Measurements from ENCODE around the gene ZC3H15. TPM values are rescaled to one million over a fixed set of nuclear protein-coding genes. Genes with fewer than 3 reads are reported as not detected.
A peak's percentile ranks its signal among the peaks of the same experiment; 100 is the strongest.
"Not testable (repeated sequence)": the region's sequence is repeated elsewhere in the genome, so short reads cannot be mapped to it uniquely, and the experiment has no call there.

ZC3H15 gene
- total RNA-seq, 1 experiment from 2014 or later = 60.9 TPM

- TF ChIP-seq, protein P1, sequence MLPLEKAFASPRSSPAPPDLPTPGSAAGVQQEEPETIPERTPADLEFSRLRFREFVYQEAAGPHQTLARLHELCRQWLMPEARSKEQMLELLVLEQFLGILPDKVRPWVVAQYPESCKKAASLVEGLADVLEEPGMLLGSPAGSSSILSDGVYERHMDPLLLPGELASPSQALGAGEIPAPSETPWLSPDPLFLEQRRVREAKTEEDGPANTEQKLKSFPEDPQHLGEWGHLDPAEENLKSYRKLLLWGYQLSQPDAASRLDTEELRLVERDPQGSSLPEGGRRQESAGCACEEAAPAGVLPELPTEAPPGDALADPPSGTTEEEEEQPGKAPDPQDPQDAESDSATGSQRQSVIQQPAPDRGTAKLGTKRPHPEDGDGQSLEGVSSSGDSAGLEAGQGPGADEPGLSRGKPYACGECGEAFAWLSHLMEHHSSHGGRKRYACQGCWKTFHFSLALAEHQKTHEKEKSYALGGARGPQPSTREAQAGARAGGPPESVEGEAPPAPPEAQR (CRISPR knock-in tag; IDR thresholded peaks at IDR 0.05) = no peak; the same call in 1 of the 2 replicates
- TF ChIP-seq ATF1 (CRISPR knock-in tag; IDR thresholded peaks at IDR 0.05) (0 out of 2 replicates have a peak, but pooled peaks have one; percentile 9), SOX15 (CRISPR knock-in tag; IDR thresholded peaks at IDR 0.05) (no peak), ZNF281 (CRISPR knock-in tag; IDR thresholded peaks at IDR 0.05) (peak; percentile 75; the same call in 1 of the 2 replicates), RORB (CRISPR knock-in tag; IDR thresholded peaks at IDR 0.05) (no peak), FOXJ3 (CRISPR knock-in tag; IDR thresholded peaks at IDR 0.05; ENCODE audit: borderline replicate concordance) (no peak), ELF4 (CRISPR knock-in tag; IDR thresholded peaks at IDR 0.05; ENCODE audit: low read depth) (no peak), SP1 (CRISPR knock-in tag; conservative IDR thresholded peaks at IDR 0.05) (peak; percentile 73), GABPB1 (CRISPR knock-in tag; IDR thresholded peaks at IDR 0.05) (peak; percentile 69), SMAD4 (CRISPR knock-in tag; IDR thresholded peaks at IDR 0.05) (no peak)
- TF ChIP-seq, protein P2, sequence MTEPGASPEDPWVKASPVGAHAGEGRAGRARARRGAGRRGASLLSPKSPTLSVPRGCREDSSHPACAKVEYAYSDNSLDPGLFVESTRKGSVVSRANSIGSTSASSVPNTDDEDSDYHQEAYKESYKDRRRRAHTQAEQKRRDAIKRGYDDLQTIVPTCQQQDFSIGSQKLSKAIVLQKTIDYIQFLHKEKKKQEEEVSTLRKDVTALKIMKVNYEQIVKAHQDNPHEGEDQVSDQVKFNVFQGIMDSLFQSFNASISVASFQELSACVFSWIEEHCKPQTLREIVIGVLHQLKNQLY (CRISPR knock-in tag; IDR thresholded peaks at IDR 0.05) = no peak
These were observed at the start of gene ZC3H15 (continued) for GRCh38 chr2:186485871-186486650.

DNA sequence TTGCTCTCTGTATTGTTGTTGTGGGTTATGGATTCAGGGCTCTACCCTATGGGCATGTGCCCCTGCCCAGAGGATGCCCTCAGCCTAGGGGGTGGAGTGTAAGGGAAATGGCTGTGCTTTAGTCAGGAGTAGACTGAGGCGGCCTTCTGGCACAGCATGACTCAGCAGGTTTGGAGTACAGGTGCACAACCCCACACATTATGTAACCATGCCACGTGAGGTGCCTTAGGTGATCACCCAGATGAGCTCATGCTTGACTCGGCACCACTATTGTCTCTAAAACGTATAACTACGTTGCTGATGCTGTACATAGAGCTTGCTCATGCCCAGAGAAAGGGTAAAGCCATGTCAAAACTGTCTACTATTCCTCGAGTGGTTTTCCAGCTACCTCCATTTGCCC is 48.3 kb upstream of the ZC3H15 start:
- no peak for DNase-seq (ENCODE audit: low spot score)
- H3K27ac Mint-ChIP-seq = no peak overlapping the region
- 0 out of 2 replicates have a peak, but pooled peaks have one; percentile 23 for TF ChIP-seq NFE2L1 (CRISPR knock-in tag; IDR thresholded peaks at IDR 0.05)
- TF ChIP-seq, protein P3, sequence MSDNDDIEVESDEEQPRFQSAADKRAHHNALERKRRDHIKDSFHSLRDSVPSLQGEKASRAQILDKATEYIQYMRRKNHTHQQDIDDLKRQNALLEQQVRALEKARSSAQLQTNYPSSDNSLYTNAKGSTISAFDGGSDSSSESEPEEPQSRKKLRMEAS (CRISPR knock-in tag; IDR thresholded peaks at IDR 0.05) = no peak
- peaks cover 40% of the 10 kb centered on the region for H3K9me3 Mint-ChIP-seq
- peaks cover 38% of the 10 kb centered on the region for H3K36me3 Mint-ChIP-seq
- ChIA-PET CTCF (no interaction called here), POLR2A (no interaction called here)
- H3K27me3 Mint-ChIP-seq (ENCODE audit: low read depth) = no peaks in the 10 kb centered on the region
- H3K4me3 Mint-ChIP-seq = no peak overlapping the region
- peaks cover 3% of the 10 kb centered on the region for H3K4me1 Mint-ChIP-seq
- ATAC-seq = no peak

GRCh38 chr2:186439673-186440095 is 46.4 kb upstream of the ZC3H15 start:
- ATAC-seq; CTCF ChIA-PET; DNase-seq (ENCODE audit: low spot score); H3K4me3 Mint-ChIP-seq; H3K27ac Mint-ChIP-seq; H3K4me1 Mint-ChIP-seq; POLR2A ChIA-PET; H3K27me3 Mint-ChIP-seq (ENCODE audit: low read depth): not testable (repeated sequence)
- peaks cover 37% of the 10 kb centered on the region for H3K9me3 Mint-ChIP-seq
- peaks cover 31% of the 10 kb centered on the region for H3K36me3 Mint-ChIP-seq

- peaks cover 35% of the 10 kb centered on the region for H3K9me3 Mint-ChIP-seq
- no peak overlapping the region for H3K27ac Mint-ChIP-seq
- POLR2A ChIA-PET = no interaction called here
- no peak overlapping the region for H3K4me3 Mint-ChIP-seq
- ATAC-seq (no peak), DNase-seq (ENCODE audit: low spot score) (no peak)
- no peaks in the 10 kb centered on the region for H3K27me3 Mint-ChIP-seq (ENCODE audit: low read depth)
- peaks cover 30% of the 10 kb centered on the region for H3K36me3 Mint-ChIP-seq
- CTCF ChIA-PET = no interaction called here
- peaks cover 9% of the 10 kb centered on the region for H3K4me1 Mint-ChIP-seq
- TF ChIP-seq ETV6 (CRISPR knock-in tag; IDR thresholded peaks at IDR 0.05) = no peak
- TF ChIP-seq NFATC4 (CRISPR knock-in tag; IDR thresholded peaks at IDR 0.05) = no peak
- TF ChIP-seq CDX4 (CRISPR knock-in tag; IDR thresholded peaks at IDR 0.05; ENCODE audit: borderline replicate concordance) = no peak
- TF ChIP-seq, protein P4, sequence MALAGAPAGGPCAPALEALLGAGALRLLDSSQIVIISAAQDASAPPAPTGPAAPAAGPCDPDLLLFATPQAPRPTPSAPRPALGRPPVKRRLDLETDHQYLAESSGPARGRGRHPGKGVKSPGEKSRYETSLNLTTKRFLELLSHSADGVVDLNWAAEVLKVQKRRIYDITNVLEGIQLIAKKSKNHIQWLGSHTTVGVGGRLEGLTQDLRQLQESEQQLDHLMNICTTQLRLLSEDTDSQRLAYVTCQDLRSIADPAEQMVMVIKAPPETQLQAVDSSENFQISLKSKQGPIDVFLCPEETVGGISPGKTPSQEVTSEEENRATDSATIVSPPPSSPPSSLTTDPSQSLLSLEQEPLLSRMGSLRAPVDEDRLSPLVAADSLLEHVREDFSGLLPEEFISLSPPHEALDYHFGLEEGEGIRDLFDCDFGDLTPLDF (CRISPR knock-in tag; IDR thresholded peaks at IDR 0.05) = no peak
- no peak for TF ChIP-seq ZMAT4 (CRISPR knock-in tag; IDR thresholded peaks at IDR 0.05)
- TF ChIP-seq, protein P5, sequence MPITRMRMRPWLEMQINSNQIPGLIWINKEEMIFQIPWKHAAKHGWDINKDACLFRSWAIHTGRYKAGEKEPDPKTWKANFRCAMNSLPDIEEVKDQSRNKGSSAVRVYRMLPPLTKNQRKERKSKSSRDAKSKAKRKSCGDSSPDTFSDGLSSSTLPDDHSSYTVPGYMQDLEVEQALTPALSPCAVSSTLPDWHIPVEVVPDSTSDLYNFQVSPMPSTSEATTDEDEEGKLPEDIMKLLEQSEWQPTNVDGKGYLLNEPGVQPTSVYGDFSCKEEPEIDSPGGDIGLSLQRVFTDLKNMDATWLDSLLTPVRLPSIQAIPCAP (CRISPR knock-in tag; IDR thresholded peaks at IDR 0.05) = no peak
- no peak for TF ChIP-seq FOXP4 (CRISPR knock-in tag; IDR thresholded peaks at IDR 0.05)
These were observed 45.6 kb upstream of the ZC3H15 start for GRCh38 chr2:186440506-186440905.
